NCI-H446 treated with DMSO at 0.1 percent for 48 hours (cell line): ENCODE measurements around the gene CCDC88B.
"Not testable (repeated sequence)": the region's sequence is repeated elsewhere in the genome, so short reads cannot be mapped to it uniquely, and the experiment has no call there.

Source experiments
- DNase-seq: peaks from one replicate; lab custom pipeline; 2025; lab: John Stamatoyannopoulos, UW

CCDC88B gene

GRCh38 chr11:64323373-64323772 is 16.6 kb upstream of the CCDC88B start:
- DNase-seq: no peak

GRCh38 chr11:64323984-64324383 is 16.0 kb upstream of the CCDC88B start:
- not testable (repeated sequence) for DNase-seq

GRCh38 chr11:64324692-64325469 is 15.1 kb upstream of the CCDC88B start:
- DNase-seq: no peak

GRCh38 chr11:64327375-64327774 is 12.6 kb upstream of the CCDC88B start:
- DNase-seq: no peak

- DNase-seq: no peak
Observed at GRCh38 chr11:64327993-64328392, 12.0 kb upstream of the CCDC88B start.

- no peak for DNase-seq
Observed at GRCh38 chr11:64330888-64331287, 9.1 kb upstream of the CCDC88B start.

- DNase-seq: peak; percentile 22
Observed at GRCh38 chr11:64331569-64332371, 8.2 kb upstream of the CCDC88B start.

GRCh38 chr11:64333556-64333955 is 6.4 kb upstream of the CCDC88B start:
- DNase-seq: no peak

GRCh38 chr11:64334764-64335735 is 5.0 kb upstream of the CCDC88B start:
- peak; percentile 92 for DNase-seq

GRCh38 chr11:64337538-64338249 is 2.3 kb upstream of the CCDC88B start:
- DNase-seq: no peak

- no peak for DNase-seq
Observed at GRCh38 chr11:64338716-64339115, 1.3 kb upstream of the CCDC88B start.

- DNase-seq: no peak
Observed at GRCh38 chr11:64339286-64339685, 718 bp upstream of the CCDC88B start.

- no peak for DNase-seq
Observed at GRCh38 chr11:64340671-64341335, 799 bp downstream of the CCDC88B start.

- DNase-seq: no peak
Observed at GRCh38 chr11:64341429-64341828, 1.4 kb downstream of the CCDC88B start.

- DNase-seq: peak; percentile 67
Observed at GRCh38 chr11:64341851-64342791, 2.1 kb downstream of the CCDC88B start.

GRCh38 chr11:64342869-64343745 is 3.1 kb downstream of the CCDC88B start:
- DNase-seq: no peak

GRCh38 chr11:64343767-64344559 is 4.0 kb downstream of the CCDC88B start:
- DNase-seq: no peak

GRCh38 chr11:64344787-64345186 is 4.8 kb downstream of the CCDC88B start:
- no peak for DNase-seq
